Activated naive CD4-positive, alpha-beta T cell treated with anti-CD3 and anti-CD28 coated beads, Interleukin-2, amount 50 U/mL, for 24 hours (primary cell): ENCODE measurements around the gene FAM110C.

Experiments used
- H3K27ac Mint-ChIP-seq: one replicate; pipeline ENCODE4 v1.8.0; 2021; ENCODE audit warnings: mild to moderate bottlenecking, mixed read lengths
- H3K27me3 Mint-ChIP-seq: one replicate; pipeline ENCODE4 v1.8.0; 2021; ENCODE audit warnings: mixed read lengths
- H3K36me3 Mint-ChIP-seq: one replicate; pipeline ENCODE4 v1.8.0; 2021; ENCODE audit warnings: mixed read lengths
- H3K4me1 Mint-ChIP-seq: one replicate; pipeline ENCODE4 v1.8.0; 2021; ENCODE audit warnings: mixed read lengths
- H3K4me3 Mint-ChIP-seq: one replicate; pipeline ENCODE4 v1.8.0; 2021; ENCODE audit warnings: mild to moderate bottlenecking, mixed read lengths
- H3K9me3 Mint-ChIP-seq: one replicate; pipeline ENCODE4 v1.8.0; 2021; ENCODE audit warnings: mixed read lengths

Gene FAM110C

GRCh38 chr2:51613-52012 is 5.3 kb upstream of the FAM110C start:
- Mint-ChIP-seq H3K36me3 (no peaks in the 10 kb centered on the region), H3K4me3 (no peak overlapping the region), H3K4me1 (peaks cover 4% of the 10 kb centered on the region), H3K9me3 (no peaks in the 10 kb centered on the region), H3K27ac (no peak overlapping the region), H3K27me3 (peaks cover 13% of the 10 kb centered on the region)

- no peaks in the 10 kb centered on the region for H3K9me3 Mint-ChIP-seq
- H3K4me3 Mint-ChIP-seq, result peak overlapping the region; percentile 3
- H3K36me3 Mint-ChIP-seq, result no peaks in the 10 kb centered on the region
- peaks cover 11% of the 10 kb centered on the region for H3K4me1 Mint-ChIP-seq
- no peak overlapping the region for H3K27ac Mint-ChIP-seq
- peaks cover 31% of the 10 kb centered on the region for H3K27me3 Mint-ChIP-seq
Measured at GRCh38 chr2:47737-48136, 1.4 kb upstream of the FAM110C start.

- H3K4me3 Mint-ChIP-seq, result peak overlapping the region; percentile 84
- no peak overlapping the region for H3K27ac Mint-ChIP-seq
- H3K36me3 Mint-ChIP-seq, result no peaks in the 10 kb centered on the region
- no peaks in the 10 kb centered on the region for H3K9me3 Mint-ChIP-seq
- peaks cover 11% of the 10 kb centered on the region for H3K4me1 Mint-ChIP-seq
- H3K27me3 Mint-ChIP-seq, result peaks cover 31% of the 10 kb centered on the region
Measured at GRCh38 chr2:47346-47725, 1.0 kb upstream of the FAM110C start.

GRCh38 chr2:46131-46470 is 204 bp downstream of the FAM110C start:
- no peaks in the 10 kb centered on the region for H3K9me3 Mint-ChIP-seq
- peaks cover 31% of the 10 kb centered on the region for H3K27me3 Mint-ChIP-seq
- H3K4me3 Mint-ChIP-seq, result no peak overlapping the region
- H3K27ac Mint-ChIP-seq, result no peak overlapping the region
- peaks cover 14% of the 10 kb centered on the region for H3K4me1 Mint-ChIP-seq
- no peaks in the 10 kb centered on the region for H3K36me3 Mint-ChIP-seq

- H3K27me3 Mint-ChIP-seq, result peaks cover 31% of the 10 kb centered on the region
- peak overlapping the region; percentile 57 for H3K4me3 Mint-ChIP-seq
- H3K4me1 Mint-ChIP-seq, result peaks cover 14% of the 10 kb centered on the region
- no peak overlapping the region for H3K27ac Mint-ChIP-seq
- H3K9me3 Mint-ChIP-seq, result no peaks in the 10 kb centered on the region
- no peaks in the 10 kb centered on the region for H3K36me3 Mint-ChIP-seq
Measured at GRCh38 chr2:45342-46130, 769 bp downstream of the FAM110C start.

- H3K9me3 Mint-ChIP-seq, result no peaks in the 10 kb centered on the region
- no peak overlapping the region for H3K27ac Mint-ChIP-seq
- H3K27me3 Mint-ChIP-seq, result peaks cover 31% of the 10 kb centered on the region
- peak overlapping the region; percentile 57 for H3K4me3 Mint-ChIP-seq
- H3K4me1 Mint-ChIP-seq, result peaks cover 14% of the 10 kb centered on the region
- H3K36me3 Mint-ChIP-seq, result no peaks in the 10 kb centered on the region
Measured at GRCh38 chr2:44748-45341, 1.5 kb downstream of the FAM110C start.

- H3K27me3 Mint-ChIP-seq, result peaks cover 32% of the 10 kb centered on the region
- no peaks in the 10 kb centered on the region for H3K9me3 Mint-ChIP-seq
- H3K4me1 Mint-ChIP-seq, result peaks cover 14% of the 10 kb centered on the region
- H3K27ac Mint-ChIP-seq, result no peak overlapping the region
- H3K36me3 Mint-ChIP-seq, result no peaks in the 10 kb centered on the region
- H3K4me3 Mint-ChIP-seq, result no peak overlapping the region
Measured at GRCh38 chr2:42788-43187, 3.5 kb downstream of the FAM110C start.

- Mint-ChIP-seq H3K9me3 (no peaks in the 10 kb centered on the region), H3K36me3 (no peaks in the 10 kb centered on the region), H3K4me1 (peaks cover 10% of the 10 kb centered on the region), H3K27me3 (peaks cover 25% of the 10 kb centered on the region), H3K27ac (no peak overlapping the region), H3K4me3 (no peak overlapping the region)
Measured at GRCh38 chr2:40465-40864, 5.8 kb downstream of the FAM110C start.

GRCh38 chr2:38155-38554 is 8.2 kb downstream of the FAM110C start:
- no peaks in the 10 kb centered on the region for H3K9me3 Mint-ChIP-seq
- no peak overlapping the region for H3K4me3 Mint-ChIP-seq
- peaks cover 18% of the 10 kb centered on the region for H3K4me1 Mint-ChIP-seq
- H3K27me3 Mint-ChIP-seq, result peaks cover 7% of the 10 kb centered on the region
- no peaks in the 10 kb centered on the region for H3K36me3 Mint-ChIP-seq
- H3K27ac Mint-ChIP-seq, result peak overlapping the region; percentile 17

GRCh38 chr2:36318-36717 is 10.0 kb downstream of the FAM110C start:
- Mint-ChIP-seq H3K27me3 (peaks cover 7% of the 10 kb centered on the region), H3K4me3 (no peak overlapping the region), H3K36me3 (no peaks in the 10 kb centered on the region), H3K4me1 (peaks cover 18% of the 10 kb centered on the region), H3K27ac (no peak overlapping the region), H3K9me3 (no peaks in the 10 kb centered on the region)

- no peak overlapping the region for H3K27ac Mint-ChIP-seq
- peaks cover 18% of the 10 kb centered on the region for H3K4me1 Mint-ChIP-seq
- H3K4me3 Mint-ChIP-seq, result no peak overlapping the region
- H3K36me3 Mint-ChIP-seq, result no peaks in the 10 kb centered on the region
- peaks cover 7% of the 10 kb centered on the region for H3K27me3 Mint-ChIP-seq
- no peaks in the 10 kb centered on the region for H3K9me3 Mint-ChIP-seq
Measured at GRCh38 chr2:35852-36251, 10.5 kb downstream of the FAM110C start.

GRCh38 chr2:33620-34019 is 12.7 kb downstream of the FAM110C start:
- Mint-ChIP-seq H3K27ac (peak overlapping the region; percentile 37), H3K36me3 (no peaks in the 10 kb centered on the region), H3K27me3 (peaks cover 3% of the 10 kb centered on the region), H3K9me3 (no peaks in the 10 kb centered on the region), H3K4me1 (peaks cover 21% of the 10 kb centered on the region), H3K4me3 (no peak overlapping the region)

- H3K27ac Mint-ChIP-seq, result no peak overlapping the region
- H3K4me1 Mint-ChIP-seq, result peaks cover 30% of the 10 kb centered on the region
- H3K4me3 Mint-ChIP-seq, result no peak overlapping the region
- H3K9me3 Mint-ChIP-seq, result no peaks in the 10 kb centered on the region
- peaks cover under 1% of the 10 kb centered on the region for H3K27me3 Mint-ChIP-seq
- H3K36me3 Mint-ChIP-seq, result no peaks in the 10 kb centered on the region
Measured at GRCh38 chr2:32068-32467, 14.2 kb downstream of the FAM110C start.

GRCh38 chr2:29253-29652 is 17.1 kb downstream of the FAM110C start:
- Mint-ChIP-seq H3K4me1 (peaks cover 33% of the 10 kb centered on the region), H3K36me3 (no peaks in the 10 kb centered on the region), H3K27ac (no peak overlapping the region), H3K4me3 (no peak overlapping the region), H3K9me3 (no peaks in the 10 kb centered on the region), H3K27me3 (peaks cover 3% of the 10 kb centered on the region)

- no peak overlapping the region for H3K4me3 Mint-ChIP-seq
- H3K9me3 Mint-ChIP-seq, result no peaks in the 10 kb centered on the region
- H3K27me3 Mint-ChIP-seq, result peaks cover 3% of the 10 kb centered on the region
- peaks cover 31% of the 10 kb centered on the region for H3K4me1 Mint-ChIP-seq
- H3K36me3 Mint-ChIP-seq, result no peaks in the 10 kb centered on the region
- H3K27ac Mint-ChIP-seq, result no peak overlapping the region
Measured at GRCh38 chr2:28406-28975, 17.8 kb downstream of the FAM110C start.

GRCh38 chr2:26891-27290 is 19.4 kb downstream of the FAM110C start:
- peaks cover 31% of the 10 kb centered on the region for H3K4me1 Mint-ChIP-seq
- H3K4me3 Mint-ChIP-seq, result no peak overlapping the region
- no peaks in the 10 kb centered on the region for H3K9me3 Mint-ChIP-seq
- H3K36me3 Mint-ChIP-seq, result peaks cover 2% of the 10 kb centered on the region
- peaks cover 3% of the 10 kb centered on the region for H3K27me3 Mint-ChIP-seq
- H3K27ac Mint-ChIP-seq, result no peak overlapping the region
